Eye (tissue), 1 donor: ENCODE measurements around the gene ANKRD39.
A peak's percentile ranks its signal among the peaks of the same experiment; 100 is the strongest.
"Not testable (repeated sequence)": the region's sequence is repeated elsewhere in the genome, so short reads cannot be mapped to it uniquely, and the experiment has no call there.

Experiments used
- DNase-seq: peaks from one replicate; pipeline ENCODE4 v3.0.0-alpha.2; 2015

Gene ANKRD39

DNA sequence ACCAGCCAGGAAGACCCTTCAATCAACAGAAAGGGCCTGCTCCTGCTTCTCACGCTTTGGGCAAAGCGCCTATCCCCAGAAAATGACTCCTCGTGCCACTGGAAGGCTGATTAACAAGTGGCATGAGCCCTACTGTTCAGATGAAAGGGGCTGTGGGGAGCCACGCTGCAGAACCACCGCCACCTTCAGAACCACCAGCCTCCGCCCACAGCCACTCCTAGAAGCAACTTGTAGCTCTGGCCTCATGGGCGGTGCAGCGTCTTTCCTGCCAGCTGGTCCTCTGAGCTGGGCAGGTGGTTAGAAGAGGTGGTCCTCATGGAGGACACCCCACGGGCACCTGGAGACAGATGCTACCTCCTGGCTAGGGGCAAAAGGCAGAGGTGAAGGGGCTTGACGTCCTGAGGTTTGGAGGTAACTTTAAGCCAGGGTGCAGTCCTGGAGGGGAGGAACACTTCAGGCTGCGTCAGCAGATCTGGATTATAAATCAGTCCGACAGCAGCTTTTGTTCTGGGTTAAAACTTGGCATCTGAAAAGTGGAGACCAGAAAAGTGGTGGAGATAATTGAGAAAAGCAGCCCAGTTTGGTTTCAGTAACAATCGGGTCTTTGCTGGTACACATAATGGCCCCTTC lies 12.9 kb upstream of the ANKRD39 start:
- DNase-seq: peak; percentile 87

GRCh38 chr2:96869822-96870625 lies 12.2 kb upstream of the ANKRD39 start, which contains the start of gene SEMA4C:
SEMA4C (minus strand) TSS chr2:96870080; CDS start chr2:96867886, 2,194 bp downstream.
- DNase-seq: peak; percentile 85

DNA sequence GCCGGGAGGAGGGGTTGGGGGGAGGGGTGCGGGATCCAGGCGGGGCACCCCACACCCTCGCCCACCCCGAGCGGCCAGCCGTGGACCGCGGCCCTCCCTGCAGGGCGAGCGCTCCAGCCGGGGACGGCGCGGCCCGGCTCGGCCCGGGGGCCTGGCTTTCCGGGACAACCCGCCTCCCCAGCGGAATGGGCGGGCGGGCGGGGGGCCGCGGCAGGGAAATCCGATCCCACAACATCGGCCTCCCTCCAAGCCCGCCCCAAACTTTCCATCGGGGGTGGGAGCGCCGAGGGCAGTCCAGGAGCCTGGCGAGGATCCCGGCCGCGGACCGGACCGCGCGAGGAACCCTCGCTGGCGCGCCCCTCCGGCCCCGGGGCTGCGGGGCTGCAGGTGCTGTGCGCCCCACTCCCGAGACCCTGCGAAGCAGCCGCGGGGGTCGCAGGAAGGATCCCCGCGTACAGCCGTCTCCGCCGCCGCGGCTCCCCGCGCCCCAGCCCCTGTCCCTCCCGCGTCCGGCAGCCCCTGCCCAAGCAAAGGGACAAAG lies 11.5 kb upstream of the ANKRD39 start:
- DNase-seq: no peak

DNA sequence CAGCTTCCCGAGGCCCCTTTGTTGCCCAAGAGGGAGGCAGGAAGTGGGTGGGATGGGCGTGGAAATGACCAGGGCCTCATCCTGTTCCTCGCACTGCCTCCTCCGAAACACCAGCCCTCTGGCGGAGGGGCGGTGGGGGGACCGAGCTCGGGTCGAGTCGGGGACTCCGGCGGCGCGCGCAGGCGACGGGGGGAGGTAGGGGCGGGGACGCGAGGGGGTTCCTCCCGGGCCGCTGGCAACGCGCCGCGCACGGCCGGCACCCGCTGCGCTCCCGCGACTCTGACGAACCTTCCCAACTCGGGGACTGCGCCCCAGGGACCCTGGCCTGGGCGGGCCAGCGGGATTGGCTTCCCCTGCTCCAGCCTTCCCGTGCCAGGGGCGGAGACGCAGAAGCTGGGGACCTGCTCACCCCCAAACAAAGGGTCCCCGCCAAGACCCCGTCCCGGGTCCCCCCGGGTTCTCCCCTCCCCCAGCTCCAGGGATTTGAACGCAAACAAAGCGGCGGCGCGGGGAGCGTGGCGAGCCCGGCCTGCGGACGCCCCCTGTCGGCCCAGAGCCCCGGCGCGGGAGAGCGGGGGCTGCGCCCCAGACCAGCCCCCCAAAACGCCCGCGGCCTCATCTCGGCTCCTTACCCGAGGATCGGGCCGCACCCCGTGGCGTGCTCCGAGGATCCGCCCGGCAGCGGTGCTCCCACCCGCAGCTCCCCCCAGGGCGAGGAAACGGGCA lies 10.9 kb upstream of the ANKRD39 start:
- DNase-seq: peak; percentile 94

DNA sequence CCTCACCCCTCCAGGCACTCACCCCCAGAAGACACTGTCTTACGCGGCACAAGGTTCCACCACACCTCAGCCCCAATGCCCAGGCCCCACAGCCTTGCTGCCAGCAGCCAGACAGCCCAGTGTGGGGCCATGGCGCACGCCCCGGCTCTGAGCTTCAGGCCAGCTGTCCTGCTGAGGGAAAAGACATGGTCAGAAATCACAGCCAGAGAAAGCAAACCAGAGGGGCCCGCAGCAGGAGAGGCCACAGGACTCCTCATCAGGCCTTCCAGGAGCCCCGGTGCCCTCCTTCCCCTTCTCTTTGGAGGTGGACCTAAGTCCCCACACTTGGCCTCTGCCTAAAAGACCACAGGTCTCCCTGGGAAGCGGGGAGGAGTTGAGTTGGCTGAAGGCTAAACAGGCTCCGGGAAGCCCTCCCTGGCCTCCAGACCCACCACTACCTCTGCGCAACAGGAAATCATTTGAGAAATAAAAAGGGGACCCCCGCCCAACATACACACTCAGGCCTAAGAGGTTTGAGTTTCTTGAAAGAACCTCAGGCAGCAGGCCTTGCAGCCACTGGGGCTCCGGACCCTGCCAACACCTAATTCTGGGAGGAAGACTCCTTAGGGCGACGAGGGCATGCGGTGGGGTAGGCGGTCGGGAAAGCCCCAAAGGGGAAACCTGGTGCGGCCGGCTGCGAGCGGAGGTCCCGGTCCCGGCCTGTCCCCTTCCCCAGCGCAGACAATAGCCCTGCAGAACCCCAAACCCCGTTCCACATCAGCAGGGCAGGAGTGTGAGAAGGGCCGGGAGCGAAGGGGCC lies 10.1 kb upstream of the ANKRD39 start:
- DNase-seq: no peak

DNA sequence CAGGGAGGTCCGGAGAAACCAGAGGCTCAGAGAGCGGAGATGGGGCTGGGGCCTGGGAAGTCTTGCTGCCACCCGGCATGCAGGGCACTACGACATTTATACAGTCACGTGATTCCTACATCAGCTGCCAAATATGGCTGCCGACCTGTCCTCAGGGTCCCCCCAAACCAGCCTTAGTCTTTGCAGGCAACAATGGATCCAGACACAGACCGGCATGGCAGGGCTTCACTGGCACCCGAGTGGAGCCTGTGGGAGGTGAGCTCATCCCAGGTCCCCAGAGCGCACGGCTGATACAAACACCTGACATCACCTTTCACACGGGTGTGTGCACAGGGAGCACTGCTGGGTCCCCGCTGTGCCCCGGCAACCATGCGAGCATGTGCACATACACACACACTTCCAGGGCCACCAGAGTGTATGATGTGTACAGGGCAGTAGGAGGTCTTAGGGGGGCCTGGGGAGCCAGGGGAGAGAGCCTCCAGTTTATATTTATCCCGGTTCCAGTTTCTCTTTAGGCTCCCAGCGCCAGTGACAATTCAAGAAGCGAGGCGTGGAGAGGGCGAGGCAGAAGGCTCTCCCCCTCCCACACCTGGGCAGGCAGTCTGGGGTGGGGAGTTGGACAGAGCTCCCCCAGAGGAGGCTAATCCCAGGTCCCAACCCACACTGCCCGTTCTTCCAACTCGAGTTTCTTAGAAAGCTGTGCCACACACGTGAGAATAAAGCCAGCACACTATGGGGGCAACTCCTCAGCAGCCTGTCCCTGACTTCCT lies 9.4 kb upstream of the ANKRD39 start:
- no peak for DNase-seq

GRCh38 chr2:96866586-96866985 lies 8.8 kb upstream of the ANKRD39 start:
- DNase-seq: no peak

DNA sequence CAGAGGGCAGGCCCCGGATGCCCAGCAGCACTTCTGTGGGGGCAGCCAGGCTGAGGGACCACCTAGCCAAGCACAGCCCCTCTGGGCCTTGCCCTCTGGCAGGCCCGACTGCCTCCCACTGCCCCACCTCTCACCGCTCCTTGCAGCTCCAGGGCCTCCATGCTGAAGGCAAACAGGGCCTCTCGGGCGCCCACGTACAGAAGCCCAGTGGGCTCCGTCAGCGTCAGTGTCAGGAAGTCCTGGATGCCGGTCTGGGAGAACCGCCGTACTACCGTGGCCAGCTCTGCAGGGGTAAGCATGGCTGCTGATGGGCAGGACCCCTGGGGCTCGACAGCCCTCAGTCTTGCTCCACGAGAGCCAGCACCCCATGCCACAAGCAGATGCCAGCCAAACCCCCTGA lies 8.3 kb upstream of the ANKRD39 start:
- no peak for DNase-seq

DNA sequence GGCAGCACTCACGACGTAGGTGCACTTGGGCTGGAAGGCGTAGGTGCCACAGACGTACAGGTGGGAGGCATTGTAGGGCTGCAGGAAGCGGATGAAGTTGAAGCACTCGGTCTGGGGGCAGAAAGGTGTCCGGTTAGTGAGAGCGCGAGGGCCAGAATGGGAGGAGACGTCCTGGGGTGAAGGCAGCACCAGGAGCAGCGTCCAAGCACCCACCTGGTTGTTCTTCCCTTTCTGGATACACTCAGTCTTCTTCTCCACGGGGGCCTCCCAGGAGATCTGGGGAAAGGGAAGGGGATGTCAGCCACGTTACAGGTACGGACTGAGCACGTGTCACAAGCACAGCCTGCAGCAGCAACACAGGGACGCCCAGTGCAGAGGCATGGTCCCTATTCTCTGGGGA lies 7.8 kb upstream of the ANKRD39 start:
- no peak for DNase-seq

DNA sequence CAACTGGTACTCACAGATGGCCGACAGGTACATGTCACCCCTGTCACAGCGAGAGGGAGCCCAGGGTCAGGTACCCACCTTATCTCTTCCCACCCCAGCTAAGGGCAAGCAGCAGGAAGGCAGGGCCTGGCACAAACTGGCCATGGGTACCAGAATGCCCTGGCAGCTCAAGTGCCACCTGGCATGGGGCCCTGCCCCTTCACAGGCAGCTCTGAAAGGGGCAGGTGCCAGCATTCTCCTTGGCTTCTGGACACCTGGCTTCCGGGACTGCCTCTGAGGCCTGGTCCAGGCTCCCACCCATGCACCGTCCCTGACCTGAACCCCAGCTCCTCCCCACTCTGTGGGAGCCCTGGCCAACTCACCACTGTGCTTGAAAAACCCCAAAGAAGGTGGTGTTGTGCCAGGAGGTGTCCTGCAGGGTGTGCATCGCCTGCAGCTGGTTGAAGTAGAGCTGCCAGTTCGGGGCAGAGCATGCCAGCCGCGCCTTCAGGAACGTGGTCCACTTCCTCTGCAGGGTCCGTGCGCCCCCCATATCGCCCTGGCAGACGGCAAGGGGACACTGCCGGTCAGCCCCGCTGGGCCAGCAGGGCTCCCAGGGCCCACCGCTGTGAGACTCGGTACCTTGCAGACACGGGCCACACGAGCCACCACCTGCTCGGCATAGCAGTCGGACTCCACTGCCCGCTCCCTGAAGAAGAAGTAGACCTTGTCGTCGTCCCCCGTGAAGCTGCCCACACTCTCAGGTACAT lies 6.7 kb upstream of the ANKRD39 start:
- DNase-seq: no peak

- DNase-seq: no peak
These were observed 5.9 kb upstream of the ANKRD39 start for GRCh38 chr2:96863575-96864342.

- DNase-seq: not testable (repeated sequence)
These were observed 5.2 kb upstream of the ANKRD39 start for GRCh38 chr2:96863056-96863455.

DNA sequence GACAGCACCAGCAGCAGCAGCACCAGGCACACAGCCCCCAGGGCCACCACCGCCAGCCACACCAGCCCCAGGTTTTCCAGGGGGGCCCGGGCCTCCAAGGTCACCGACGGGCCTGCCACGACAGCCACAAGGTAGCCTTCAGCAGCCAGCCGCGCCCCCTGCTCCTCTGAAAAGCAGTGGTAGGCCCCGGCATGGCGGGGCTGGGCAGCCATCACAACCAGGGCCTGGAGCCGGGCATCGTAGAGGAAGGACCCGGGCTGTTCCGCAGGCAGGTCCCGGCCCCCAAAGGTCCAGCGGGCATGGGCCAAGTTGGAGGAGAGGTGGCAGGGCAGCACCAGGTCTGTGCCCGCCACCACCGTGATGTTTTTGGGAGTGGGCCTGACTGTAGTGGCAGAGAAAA lies 3.3 kb upstream of the ANKRD39 start:
- DNase-seq: no peak

- DNase-seq: no peak
These were observed 2.5 kb upstream of the ANKRD39 start for GRCh38 chr2:96860065-96861029.

- DNase-seq: no peak
These were observed 1.9 kb upstream of the ANKRD39 start for GRCh38 chr2:96859681-96860064.

DNA sequence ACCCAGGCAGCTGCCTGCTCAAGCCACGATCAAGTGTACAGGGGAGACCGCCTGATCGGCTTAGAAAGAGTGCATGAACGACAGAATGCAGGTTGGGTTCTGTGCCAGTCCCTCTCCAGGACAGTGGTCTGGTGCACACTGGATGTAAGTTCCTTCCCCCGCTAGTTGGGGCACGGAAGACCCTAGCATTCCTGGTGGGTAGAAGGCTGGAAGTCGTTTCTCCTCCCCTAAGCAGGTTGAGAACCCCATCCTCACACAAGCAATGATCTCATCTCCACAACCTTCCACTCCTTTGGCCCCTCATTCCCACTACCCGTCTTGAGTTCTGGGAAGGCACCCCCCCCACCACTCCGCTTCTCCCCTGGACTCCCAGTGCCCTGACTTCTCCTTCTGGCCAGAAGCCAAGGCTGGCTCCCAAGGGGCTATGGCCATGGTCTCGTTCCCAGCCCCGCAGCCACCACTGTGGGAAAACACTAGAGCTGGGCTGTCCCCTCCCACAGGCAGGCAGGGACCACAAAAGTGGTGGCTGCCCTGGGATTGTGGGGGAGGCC lies 1.4 kb upstream of the ANKRD39 start:
- DNase-seq: peak; percentile 62

DNA sequence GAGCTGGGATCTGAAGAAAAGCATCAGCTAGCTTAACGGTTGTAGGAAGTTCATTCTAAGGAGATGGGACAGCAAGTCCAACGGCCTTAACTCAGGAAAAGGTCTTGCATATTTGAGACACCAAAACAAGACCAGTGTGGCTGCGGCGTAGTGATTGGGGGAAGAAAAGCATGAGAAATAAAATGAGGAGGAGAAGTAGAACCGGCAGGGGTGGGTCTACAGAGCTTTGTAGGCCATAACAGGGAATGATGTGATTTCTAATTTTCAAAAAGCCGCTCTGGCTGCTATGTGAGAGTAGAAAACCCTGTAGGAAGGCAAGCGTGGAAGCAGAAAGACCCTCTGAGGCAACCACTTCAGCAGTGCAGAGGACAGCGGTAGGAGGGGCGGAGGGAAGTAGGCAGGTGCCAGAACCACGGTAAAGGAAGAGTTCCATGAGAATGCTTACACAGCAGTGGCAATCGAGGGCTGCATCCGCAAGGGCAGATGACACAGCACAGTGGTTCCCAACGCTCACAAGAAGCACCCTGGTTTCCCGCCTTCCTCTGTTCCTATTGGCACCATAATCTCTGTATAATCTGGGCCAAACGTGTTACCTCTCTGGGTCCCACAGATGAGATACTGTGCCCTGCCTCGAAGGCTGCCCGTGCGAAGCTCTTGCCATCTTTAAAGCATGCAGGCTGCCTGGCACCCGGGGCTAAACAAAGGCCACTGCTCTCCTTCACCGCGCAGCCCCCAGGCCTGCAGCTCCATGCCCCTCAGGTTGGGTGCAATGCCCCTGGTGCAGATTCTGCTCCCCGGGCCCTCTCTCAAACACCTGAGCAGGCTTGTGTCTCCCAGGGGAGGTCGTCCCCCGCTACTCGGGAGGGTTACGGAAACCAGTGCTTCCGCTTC lies 795 bp downstream of the ANKRD39 start:
- no peak for DNase-seq

GRCh38 chr2:96853321-96853720 lies 4.5 kb downstream of the ANKRD39 start:
- DNase-seq: no peak
